Measurements from ENCODE around the gene C2orf49.
A peak's percentile ranks its signal among the peaks of the same experiment; 100 is the strongest.

The C2orf49 gene

DNA sequence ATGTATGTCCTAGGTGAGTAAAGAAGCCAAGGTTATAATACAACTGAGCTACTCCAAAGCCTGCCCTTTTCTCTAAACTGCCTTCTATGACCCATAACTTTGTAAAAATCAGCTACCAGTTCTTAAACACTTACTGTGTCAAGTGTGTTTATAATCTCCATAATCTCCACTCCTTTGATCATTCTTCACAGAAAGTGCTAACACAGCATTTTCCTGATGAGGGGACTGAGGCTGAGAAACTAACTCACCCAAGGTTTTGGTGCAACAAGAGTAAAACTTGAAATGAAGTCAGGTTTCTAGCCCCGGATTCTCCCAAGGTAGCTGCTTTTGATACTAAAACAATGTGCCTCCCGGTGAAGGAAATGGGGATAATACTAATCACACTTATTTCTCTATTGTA lies 1.9 kb upstream of the C2orf49 start:
- no peak for TF ChIP-seq CTCF (conservative IDR thresholded peaks at IDR 0.05)
- TF ChIP-seq ZFX (IDR thresholded peaks at IDR 0.05) = no peak
- H3K27ac ChIP-seq = no peak overlapping the region

GRCh38 chr2:105336786-105337121 lies 586 bp upstream of the C2orf49 start:
- TF ChIP-seq CTCF (conservative IDR thresholded peaks at IDR 0.05) (no peak), ZFX (IDR thresholded peaks at IDR 0.05) (no peak)
- peak overlapping the region; percentile 99 for H3K27ac ChIP-seq

DNA sequence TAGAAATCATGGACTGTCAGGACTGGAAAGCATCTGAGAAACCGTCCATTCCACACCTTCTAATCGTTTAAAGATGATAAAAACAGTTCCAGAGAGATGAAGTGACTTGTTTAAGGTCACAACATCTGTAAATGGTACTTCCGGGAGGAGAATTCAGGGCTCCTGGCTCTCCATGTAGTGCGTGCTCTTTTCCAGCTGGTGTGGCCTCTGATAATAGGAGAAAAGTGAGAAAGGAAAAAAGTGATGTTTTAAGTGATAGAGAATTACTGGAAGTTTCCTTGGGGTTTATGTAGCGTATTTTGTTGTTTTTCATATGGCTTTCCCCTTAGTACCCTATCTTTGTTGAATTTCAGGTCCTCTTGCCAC lies 663 bp downstream of the C2orf49 start:
- TF ChIP-seq CTCF (conservative IDR thresholded peaks at IDR 0.05) = no peak
- TF ChIP-seq ZFX (IDR thresholded peaks at IDR 0.05) = no peak

GRCh38 chr2:105339414-105339813 lies 2.1 kb downstream of the C2orf49 start:
- TF ChIP-seq ZFX (IDR thresholded peaks at IDR 0.05) (no peak), CTCF (conservative IDR thresholded peaks at IDR 0.05) (no peak)
- H3K27ac ChIP-seq = no peak overlapping the region

More for the DNA sequence above, 663 bp downstream of the C2orf49 start:
- peak overlapping the region; percentile 99 for H3K27ac ChIP-seq

- TF ChIP-seq ZFX (IDR thresholded peaks at IDR 0.05) = no peak
- peak; percentile 58 for TF ChIP-seq CTCF (conservative IDR thresholded peaks at IDR 0.05)
- no peak overlapping the region for H3K27ac ChIP-seq
These were observed 7.5 kb downstream of the C2orf49 start for GRCh38 chr2:105344704-105345345.

- H3K27ac ChIP-seq = no peak overlapping the region
- TF ChIP-seq CTCF (conservative IDR thresholded peaks at IDR 0.05) (no peak), ZFX (IDR thresholded peaks at IDR 0.05) (no peak)
These were observed 19.8 kb downstream of the C2orf49 start for GRCh38 chr2:105357122-105357521.

DNA sequence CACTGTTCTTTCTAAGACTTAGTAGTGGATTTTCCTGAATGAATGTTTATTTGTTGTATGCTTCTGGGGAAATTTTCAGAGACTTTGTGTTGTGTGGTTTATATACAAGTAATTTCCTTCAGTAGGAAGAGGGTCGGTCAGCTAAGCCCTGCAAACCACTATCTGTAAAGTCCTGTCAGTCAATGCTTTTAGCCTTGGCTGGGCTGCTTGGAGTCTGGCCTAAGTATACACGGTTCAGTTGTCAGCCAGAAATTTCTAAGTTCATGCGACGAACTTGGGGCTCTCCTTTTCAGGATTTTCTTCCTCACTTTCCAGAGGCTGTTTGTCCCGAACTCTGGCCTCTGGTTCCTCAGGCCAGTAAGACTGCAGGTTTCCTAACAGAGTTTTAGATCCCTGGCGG lies 21.3 kb downstream of the C2orf49 start:
- TF ChIP-seq CTCF (conservative IDR thresholded peaks at IDR 0.05) (no peak), ZFX (IDR thresholded peaks at IDR 0.05) (no peak)
- no peak overlapping the region for H3K27ac ChIP-seq
